MCF 10A (cell line): ENCODE data around the gene NPPA. TPM values are rescaled to one million over a fixed set of nuclear protein-coding genes. Genes with fewer than 3 reads are reported as not detected.

Experiments
- BruUV-seq: library from RNA; stranded (reverse); fragments of 400-500 nt; replicated peaks from 2 replicates; lab custom pipeline; 2021; lab: Mats Ljungman, UMichigan
- CTCF ChIA-PET: fragments of 300-600 bp; sonication (Branson Sonifier 250); formaldehyde crosslinking; extraction: SDS; loops from one replicate; lab custom pipeline; 2021; ENCODE audit warnings: antibody characterized with exemption, inconsistent platforms; lab: Yijun Ruan, JAX
- POLR2A ChIA-PET: fragments of 300-600, 350-650 bp; sonication (Branson Sonifier 250); formaldehyde crosslinking; extraction: SDS; loops from one replicate; lab custom pipeline; 2020; ENCODE audit warnings: antibody characterized with exemption, inconsistent platforms; lab: Yijun Ruan, JAX
- DNase-seq: peaks from one replicate; pipeline ENCODE4 v3.0.0-alpha.2; 2018; ENCODE audit not compliant: unreplicated experiment
- H3K27ac Mint-ChIP-seq: one replicate; pipeline ENCODE4 v1.8.0; 2022; ENCODE audit warnings: mild to moderate bottlenecking, low read depth, mixed read lengths; ENCODE audit not compliant: unreplicated experiment
- H3K27me3 Mint-ChIP-seq: one replicate; pipeline ENCODE4 v1.8.0; 2022; ENCODE audit warnings: mixed read lengths; ENCODE audit not compliant: insufficient read depth, unreplicated experiment
- H3K36me3 Mint-ChIP-seq: one replicate; pipeline ENCODE4 v1.8.0; 2022; ENCODE audit warnings: mild to moderate bottlenecking, moderate library complexity, mixed read lengths; ENCODE audit not compliant: insufficient read depth, unreplicated experiment
- H3K4me1 Mint-ChIP-seq: one replicate; pipeline ENCODE4 v1.8.0; 2022; ENCODE audit warnings: mixed read lengths; ENCODE audit not compliant: insufficient read depth, unreplicated experiment
- H3K4me3 Mint-ChIP-seq: one replicate; pipeline ENCODE4 v1.8.0; 2022; ENCODE audit warnings: mild to moderate bottlenecking, moderate library complexity, mixed read lengths; ENCODE audit not compliant: unreplicated experiment
- H3K9me3 Mint-ChIP-seq: one replicate; pipeline ENCODE4 v1.8.0; 2022; ENCODE audit warnings: mixed read lengths; ENCODE audit not compliant: unreplicated experiment
- intact Hi-C: fragments of 100-400 bp; cut with micrococcal nuclease; formaldehyde crosslinking; loops from 2 replicates; pipeline ENCODE4 v1.14.1; 2022
- total RNA-seq: library from RNA; stranded (reverse); gene quantifications from 2 replicates; pipeline ENCODE4 v1.2.3, GENCODE V29; 2022
- TF ChIP-seq, protein P1 (sequence below): fragments of 200-600 bp; IDR thresholded peaks from one replicate; pipeline ENCODE4 v1.8.0; 2022; ENCODE audit warnings: antibody characterized with exemption, mild to moderate bottlenecking; ENCODE audit not compliant: unreplicated experiment

NPPA gene
- total RNA-seq, 1 experiment from 2014 or later, result not detected

DNA sequence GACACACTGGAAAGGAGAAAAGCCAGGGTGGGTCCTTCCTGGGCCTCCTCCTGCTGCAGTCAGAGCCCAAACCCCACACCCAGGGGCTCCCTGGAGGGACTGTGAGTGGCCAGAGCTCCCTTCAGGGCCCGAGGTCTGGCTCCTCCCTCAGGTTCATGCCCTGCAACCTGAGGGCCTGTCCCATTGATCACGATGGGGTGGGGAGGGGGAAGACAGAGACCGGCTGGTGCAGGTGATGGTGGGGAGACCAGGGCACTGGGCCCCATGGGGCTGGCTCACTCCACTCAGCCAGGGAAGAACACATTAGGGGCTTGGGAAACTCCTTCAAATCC lies 41.3 kb upstream of the NPPA start:
- Mint-ChIP-seq H3K4me1 (no peaks in the 10 kb centered on the region), H3K27me3 (no peaks in the 10 kb centered on the region), H3K4me3 (no peak overlapping the region), H3K27ac (no peak overlapping the region), H3K9me3 (no peaks in the 10 kb centered on the region), H3K36me3 (peaks cover 6% of the 10 kb centered on the region)
- intact Hi-C loops, result no loop called here
- CTCF ChIA-PET, result interaction anchor here (0.6 to 1.2 kb wide), 3 partner anchors 25 to 236 kb away, joined by 3 to 5 read pairs (median 3); no protein-coding TSS in a partner anchor
- no peak for DNase-seq
- TF ChIP-seq, protein P1, sequence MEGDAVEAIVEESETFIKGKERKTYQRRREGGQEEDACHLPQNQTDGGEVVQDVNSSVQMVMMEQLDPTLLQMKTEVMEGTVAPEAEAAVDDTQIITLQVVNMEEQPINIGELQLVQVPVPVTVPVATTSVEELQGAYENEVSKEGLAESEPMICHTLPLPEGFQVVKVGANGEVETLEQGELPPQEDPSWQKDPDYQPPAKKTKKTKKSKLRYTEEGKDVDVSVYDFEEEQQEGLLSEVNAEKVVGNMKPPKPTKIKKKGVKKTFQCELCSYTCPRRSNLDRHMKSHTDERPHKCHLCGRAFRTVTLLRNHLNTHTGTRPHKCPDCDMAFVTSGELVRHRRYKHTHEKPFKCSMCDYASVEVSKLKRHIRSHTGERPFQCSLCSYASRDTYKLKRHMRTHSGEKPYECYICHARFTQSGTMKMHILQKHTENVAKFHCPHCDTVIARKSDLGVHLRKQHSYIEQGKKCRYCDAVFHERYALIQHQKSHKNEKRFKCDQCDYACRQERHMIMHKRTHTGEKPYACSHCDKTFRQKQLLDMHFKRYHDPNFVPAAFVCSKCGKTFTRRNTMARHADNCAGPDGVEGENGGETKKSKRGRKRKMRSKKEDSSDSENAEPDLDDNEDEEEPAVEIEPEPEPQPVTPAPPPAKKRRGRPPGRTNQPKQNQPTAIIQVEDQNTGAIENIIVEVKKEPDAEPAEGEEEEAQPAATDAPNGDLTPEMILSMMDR, result no peak
- BruUV-seq, result no TSS peak
- POLR2A ChIA-PET, result no interaction called here

DNA sequence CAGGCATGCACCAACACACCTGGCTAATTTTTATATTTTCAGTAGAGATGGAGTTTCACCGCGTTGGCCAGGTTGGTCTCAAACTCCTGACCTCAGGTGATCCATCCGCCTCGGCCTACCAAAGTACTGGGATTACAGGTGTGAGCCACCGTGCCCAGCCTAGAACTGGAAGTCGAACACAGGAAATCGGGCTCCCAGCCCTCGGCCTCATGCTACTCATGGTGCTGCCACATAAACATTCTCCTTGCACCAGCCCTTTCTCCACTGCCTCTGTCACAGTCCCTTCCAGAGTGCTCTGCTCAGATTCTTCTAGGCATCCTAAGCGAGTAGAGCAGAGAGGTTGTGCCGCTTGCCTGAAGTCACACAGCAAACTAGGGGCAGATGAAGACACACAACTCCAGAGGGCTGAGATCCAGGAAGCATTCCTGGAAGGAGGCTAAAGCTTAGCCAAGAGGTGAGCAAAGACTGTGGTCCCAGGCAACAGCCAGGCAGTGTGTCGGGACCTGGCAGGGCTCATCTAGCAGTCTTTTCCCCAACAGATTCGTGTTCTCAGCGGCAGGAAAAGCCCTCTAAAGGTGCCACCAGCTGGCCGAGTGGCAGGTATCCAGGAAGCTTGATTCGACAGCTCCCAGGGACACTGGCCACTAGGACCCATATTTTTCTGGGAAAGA lies 40.8 kb upstream of the NPPA start:
- no peaks in the 10 kb centered on the region for H3K9me3 Mint-ChIP-seq
- ChIA-PET CTCF (interaction anchor here (0.6 to 1.2 kb wide), 3 partner anchors 25 to 236 kb away, joined by 3 to 5 read pairs (median 3); no protein-coding TSS in a partner anchor), POLR2A (interaction anchor here (0.9 to 1.5 kb wide), 2 partner anchors 19 to 44 kb away, joined by 4 read pairs; no protein-coding TSS in a partner anchor)
- H3K4me1 Mint-ChIP-seq, result no peaks in the 10 kb centered on the region
- BruUV-seq, result no TSS peak
- H3K27me3 Mint-ChIP-seq, result no peaks in the 10 kb centered on the region
- intact Hi-C loops, result no loop called here
- no peak for DNase-seq
- H3K36me3 Mint-ChIP-seq, result peaks cover 6% of the 10 kb centered on the region
- no peak overlapping the region for H3K4me3 Mint-ChIP-seq
- TF ChIP-seq, protein P1, result no peak
- H3K27ac Mint-ChIP-seq, result no peak overlapping the region

DNA sequence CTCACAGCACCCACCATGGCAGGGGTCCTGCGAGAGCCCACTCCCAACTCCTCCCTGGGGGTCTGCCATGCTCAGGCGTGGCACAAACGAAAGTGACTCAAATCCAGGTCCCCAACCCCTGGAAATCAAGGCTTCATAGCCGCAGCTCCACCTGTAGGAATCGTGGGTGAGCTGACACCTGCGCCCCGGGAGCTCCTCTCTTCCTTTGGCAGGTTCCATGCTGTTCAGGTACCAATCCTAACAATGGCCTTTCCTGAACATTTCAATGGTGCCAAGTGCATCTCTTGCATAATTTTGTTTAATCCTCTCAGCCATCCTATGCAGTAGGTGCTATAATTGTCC lies 40.1 kb upstream of the NPPA start:
- Mint-ChIP-seq H3K4me3 (no peak overlapping the region), H3K4me1 (no peaks in the 10 kb centered on the region), H3K27me3 (no peaks in the 10 kb centered on the region), H3K27ac (no peak overlapping the region), H3K36me3 (no peaks in the 10 kb centered on the region), H3K9me3 (no peaks in the 10 kb centered on the region)
- TF ChIP-seq, protein P1, result no peak
- intact Hi-C loops, result no loop called here
- BruUV-seq, result no TSS peak
- POLR2A ChIA-PET, result interaction anchor here (0.9 to 1.5 kb wide), 2 partner anchors 20 to 43 kb away, joined by 4 read pairs; no protein-coding TSS in a partner anchor
- CTCF ChIA-PET, result interaction anchor here (0.6 kb wide), 1 partner anchor 48 kb away, joined by 3 read pairs; no protein-coding TSS in a partner anchor
- no peak for DNase-seq

DNA sequence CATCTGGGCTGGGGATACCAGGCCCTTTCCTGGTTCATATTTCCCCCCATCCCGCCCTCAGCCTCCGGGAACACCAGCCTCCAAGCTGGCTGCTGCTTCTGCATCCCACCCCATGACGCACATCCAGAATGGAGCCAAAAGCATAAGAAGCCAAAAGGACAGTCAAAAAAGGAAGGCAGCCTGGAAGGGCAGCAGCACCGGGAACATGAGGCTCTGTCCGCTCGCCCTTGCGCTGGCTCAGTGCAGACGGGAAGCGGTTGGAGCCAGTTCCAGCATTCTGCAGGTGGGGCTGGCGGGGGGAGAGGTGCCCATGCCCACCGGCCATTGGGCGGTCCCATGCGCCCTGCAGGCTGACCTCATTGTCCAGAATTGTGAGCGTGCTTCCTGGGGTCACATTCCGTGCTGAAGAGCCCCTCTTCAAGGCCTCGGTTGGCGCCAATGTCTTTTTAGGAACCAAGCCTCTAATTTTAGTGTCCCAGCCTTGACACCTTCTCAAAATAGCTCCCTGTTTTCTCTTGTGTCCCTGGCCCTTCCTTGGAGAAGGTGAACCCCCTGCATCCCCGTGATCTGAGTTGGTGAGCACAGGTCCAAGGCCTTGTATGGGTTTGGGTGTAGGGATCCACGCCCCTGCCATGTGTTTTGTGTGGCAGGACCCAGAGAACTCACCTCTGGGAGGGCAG lies 39.5 kb upstream of the NPPA start:
- no peaks in the 10 kb centered on the region for H3K36me3 Mint-ChIP-seq
- intact Hi-C loops, result no loop called here

More for the DNA sequence above, 39.5 kb upstream of the NPPA start:
- H3K4me3 Mint-ChIP-seq, result no peak overlapping the region
- H3K9me3 Mint-ChIP-seq, result no peaks in the 10 kb centered on the region
- H3K27me3 Mint-ChIP-seq, result peaks cover under 1% of the 10 kb centered on the region
- TF ChIP-seq, protein P1, result no peak
- BruUV-seq, result no TSS peak
- CTCF ChIA-PET, result interaction anchor here (0.6 kb wide), 1 partner anchor 48 kb away, joined by 3 read pairs; no protein-coding TSS in a partner anchor
- POLR2A ChIA-PET, result interaction anchor here (1.5 kb wide), 1 partner anchor 20 kb away, joined by 4 read pairs; no protein-coding TSS in a partner anchor
- no peak overlapping the region for H3K27ac Mint-ChIP-seq
- no peak for DNase-seq
- H3K4me1 Mint-ChIP-seq, result no peaks in the 10 kb centered on the region
